IMR-90 (cell line): ENCODE data around the gene RAPGEF5.

Source experiments
- MAZ ChIP-seq: IDR thresholded peaks from 2 replicates; pipeline ENCODE4 v1.6.1; 2012; ENCODE audit warnings: low read depth, mild to moderate bottlenecking, low read length, improper control_type of control experiment, moderate library complexity, borderline replicate concordance
- POLR2A ChIP-seq: IDR thresholded peaks from 2 replicates; pipeline ENCODE4 v1.6.1; 2012; ENCODE audit warnings: mild to moderate bottlenecking, low read depth, low read length
- RAD21 ChIP-seq: IDR thresholded peaks from 2 replicates; pipeline ENCODE4 v1.6.1; 2012; ENCODE audit warnings: low read length, improper control_type of control experiment
- RCOR1 ChIP-seq: IDR thresholded peaks from 2 replicates; pipeline ENCODE4 v1.6.1; 2012; ENCODE audit warnings: mild to moderate bottlenecking, low read length, improper control_type of control experiment; ENCODE audit not compliant: insufficient replicate concordance
- TF ChIP-seq, protein P1 (sequence below): conservative IDR thresholded peaks from 2 replicates; pipeline ENCODE4 v1.5.1; 2012; ENCODE audit warnings: mild to moderate bottlenecking, low read depth, low read length, improper control_type of control experiment
- TF ChIP-seq, protein P2 (sequence below): fragments of 150-350 bp; IDR thresholded peaks from 2 replicates; pipeline ENCODE4 v1.6.1; 2016; ENCODE audit warnings: low read depth, mild to moderate bottlenecking, low read length, moderate library complexity, borderline replicate concordance

DNA sequence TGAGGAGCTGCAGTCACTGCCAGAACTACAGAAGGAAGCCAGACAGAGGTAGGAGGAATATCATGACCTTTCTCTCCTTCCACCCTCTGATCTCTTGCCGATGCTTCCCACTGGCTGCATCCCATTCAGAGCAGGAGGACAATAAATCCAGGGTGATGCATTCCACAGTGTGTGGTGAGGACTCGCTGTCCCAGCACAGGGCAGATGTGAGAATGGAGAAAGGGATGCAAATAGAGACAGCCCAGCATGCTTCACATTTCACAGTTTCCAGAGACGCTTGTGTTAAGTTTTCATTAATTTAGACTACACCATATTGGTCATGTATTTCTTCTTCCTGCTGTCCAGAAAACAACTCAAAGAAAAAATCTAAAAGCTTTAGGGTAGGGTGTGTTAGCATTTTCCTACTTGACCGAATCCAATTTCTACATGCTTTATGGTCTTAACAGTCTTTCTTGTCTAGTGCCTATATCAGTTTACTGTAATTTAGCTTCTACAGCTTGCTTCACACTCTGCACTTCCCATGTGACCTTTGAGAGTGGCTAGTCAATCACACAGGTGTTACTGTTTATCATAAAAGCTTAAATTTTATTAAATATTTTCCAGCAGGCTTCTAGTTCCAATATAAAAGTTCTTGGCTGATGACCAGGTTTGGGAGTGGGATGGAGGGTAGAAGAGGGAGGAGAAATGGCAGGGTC, 155.6 kb downstream of the RAPGEF5 start:
- TF ChIP-seq, protein P1, sequence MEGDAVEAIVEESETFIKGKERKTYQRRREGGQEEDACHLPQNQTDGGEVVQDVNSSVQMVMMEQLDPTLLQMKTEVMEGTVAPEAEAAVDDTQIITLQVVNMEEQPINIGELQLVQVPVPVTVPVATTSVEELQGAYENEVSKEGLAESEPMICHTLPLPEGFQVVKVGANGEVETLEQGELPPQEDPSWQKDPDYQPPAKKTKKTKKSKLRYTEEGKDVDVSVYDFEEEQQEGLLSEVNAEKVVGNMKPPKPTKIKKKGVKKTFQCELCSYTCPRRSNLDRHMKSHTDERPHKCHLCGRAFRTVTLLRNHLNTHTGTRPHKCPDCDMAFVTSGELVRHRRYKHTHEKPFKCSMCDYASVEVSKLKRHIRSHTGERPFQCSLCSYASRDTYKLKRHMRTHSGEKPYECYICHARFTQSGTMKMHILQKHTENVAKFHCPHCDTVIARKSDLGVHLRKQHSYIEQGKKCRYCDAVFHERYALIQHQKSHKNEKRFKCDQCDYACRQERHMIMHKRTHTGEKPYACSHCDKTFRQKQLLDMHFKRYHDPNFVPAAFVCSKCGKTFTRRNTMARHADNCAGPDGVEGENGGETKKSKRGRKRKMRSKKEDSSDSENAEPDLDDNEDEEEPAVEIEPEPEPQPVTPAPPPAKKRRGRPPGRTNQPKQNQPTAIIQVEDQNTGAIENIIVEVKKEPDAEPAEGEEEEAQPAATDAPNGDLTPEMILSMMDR, result no peak
- TF ChIP-seq POLR2A (no peak), RAD21 (no peak), MAZ (no peak), RCOR1 (no peak)
- TF ChIP-seq, protein P2, sequence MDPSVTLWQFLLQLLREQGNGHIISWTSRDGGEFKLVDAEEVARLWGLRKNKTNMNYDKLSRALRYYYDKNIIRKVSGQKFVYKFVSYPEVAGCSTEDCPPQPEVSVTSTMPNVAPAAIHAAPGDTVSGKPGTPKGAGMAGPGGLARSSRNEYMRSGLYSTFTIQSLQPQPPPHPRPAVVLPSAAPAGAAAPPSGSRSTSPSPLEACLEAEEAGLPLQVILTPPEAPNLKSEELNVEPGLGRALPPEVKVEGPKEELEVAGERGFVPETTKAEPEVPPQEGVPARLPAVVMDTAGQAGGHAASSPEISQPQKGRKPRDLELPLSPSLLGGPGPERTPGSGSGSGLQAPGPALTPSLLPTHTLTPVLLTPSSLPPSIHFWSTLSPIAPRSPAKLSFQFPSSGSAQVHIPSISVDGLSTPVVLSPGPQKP, result no peak
